Measurements from ENCODE around the gene SPANXD.
"Not testable (repeated sequence)": the region's sequence is repeated elsewhere in the genome, so short reads cannot be mapped to it uniquely, and the experiment has no call there.

Gene SPANXD

GRCh38 chrX:141698639-141699038, at the start of gene SPANXD:
Gene SPANXD, minus strand, starts transcription at chrX:141698739. Its CDS starts 334 bp downstream, at chrX:141698405.
- CTCF ChIA-PET; POLR2A ChIA-PET; DNase-seq (ENCODE audit: extremely low spot score): not testable (repeated sequence)

DNA sequence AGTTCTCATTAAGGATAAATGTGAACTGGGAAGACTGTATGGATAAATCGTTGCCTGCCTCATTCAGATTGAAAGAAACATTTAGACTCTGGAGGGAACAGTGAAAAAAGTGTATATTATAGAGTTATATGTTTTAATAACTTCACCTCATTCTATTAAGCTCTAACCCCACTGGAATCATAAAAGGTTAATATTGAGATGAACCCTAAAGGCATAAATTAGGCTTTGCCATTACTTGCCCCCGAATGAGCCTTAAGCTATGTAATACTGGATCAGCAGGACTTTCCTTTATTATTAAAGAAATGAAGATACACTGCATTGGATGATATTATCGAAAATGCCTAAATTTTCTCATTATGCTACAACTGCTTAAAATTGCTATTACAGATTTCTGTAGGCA, 44.1 kb upstream of the SPANXD start:
- no peak for DNase-seq (ENCODE audit: extremely low spot score)
- POLR2A ChIA-PET = no interaction called here
- TF ChIP-seq CTCF (IDR thresholded peaks at IDR 0.05; ENCODE audit: control extremely low read depth, extremely low read depth, low read depth, missing control alignments) = no peak
- CTCF ChIA-PET = no interaction called here

- CTCF ChIA-PET = no interaction called here
- TF ChIP-seq CTCF (IDR thresholded peaks at IDR 0.05; ENCODE audit: control extremely low read depth, extremely low read depth, low read depth, missing control alignments) = no peak
Measured at GRCh38 chrX:141736656-141737055, 38.1 kb upstream of the SPANXD start.

GRCh38 chrX:141733371-141733770, 34.8 kb upstream of the SPANXD start:
- ChIA-PET POLR2A (no interaction called here), CTCF (no interaction called here)
- TF ChIP-seq CTCF (IDR thresholded peaks at IDR 0.05; ENCODE audit: control extremely low read depth, extremely low read depth, low read depth, missing control alignments) = no peak
- DNase-seq (ENCODE audit: extremely low spot score) = no peak

More at GRCh38 chrX:141736656-141737055, 38.1 kb upstream of the SPANXD start:
- DNase-seq (ENCODE audit: extremely low spot score) = no peak
- POLR2A ChIA-PET = no interaction called here

DNA sequence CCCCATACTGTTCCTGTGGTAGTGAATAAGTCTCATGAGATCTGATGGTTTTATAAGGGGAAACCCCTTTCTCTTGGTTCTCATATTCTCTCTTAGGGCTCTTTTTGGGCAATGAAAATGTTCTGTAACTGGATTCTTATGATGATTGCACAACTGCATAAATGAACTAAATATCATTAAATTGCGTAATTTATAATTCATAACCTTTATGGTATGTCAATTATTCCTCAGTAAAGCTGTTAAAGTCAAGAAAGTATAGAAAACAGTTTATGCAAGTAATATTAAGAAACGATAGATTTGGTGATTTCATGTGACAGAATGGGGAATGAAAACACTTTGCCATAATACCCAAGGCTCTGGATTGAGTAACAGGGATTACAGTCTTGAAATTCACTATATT, 33.5 kb upstream of the SPANXD start:
- ChIA-PET POLR2A (no interaction called here), CTCF (no interaction called here)
- no peak for DNase-seq (ENCODE audit: extremely low spot score)
- no peak for TF ChIP-seq CTCF (IDR thresholded peaks at IDR 0.05; ENCODE audit: control extremely low read depth, extremely low read depth, low read depth, missing control alignments)

DNA sequence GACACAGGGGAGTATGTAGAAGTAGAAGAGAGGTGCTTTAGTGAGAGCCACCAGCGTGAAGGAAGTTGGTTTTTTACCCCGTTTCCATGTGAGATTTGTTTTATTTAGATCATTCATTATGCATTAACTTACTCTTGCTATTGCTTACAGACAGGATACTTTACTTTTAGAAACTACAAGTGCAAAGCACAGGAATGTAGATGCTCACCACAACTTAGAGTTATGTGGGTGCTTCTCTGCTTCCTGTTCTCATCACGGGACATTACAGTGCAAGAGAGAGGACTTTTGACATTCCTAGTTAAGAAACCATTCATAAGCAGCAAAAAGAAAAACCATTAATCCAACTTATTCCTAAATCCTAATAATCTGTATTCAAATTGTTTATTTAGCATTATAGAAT, 25.6 kb upstream of the SPANXD start:
- CTCF ChIA-PET = no interaction called here
- POLR2A ChIA-PET = no interaction called here

DNA sequence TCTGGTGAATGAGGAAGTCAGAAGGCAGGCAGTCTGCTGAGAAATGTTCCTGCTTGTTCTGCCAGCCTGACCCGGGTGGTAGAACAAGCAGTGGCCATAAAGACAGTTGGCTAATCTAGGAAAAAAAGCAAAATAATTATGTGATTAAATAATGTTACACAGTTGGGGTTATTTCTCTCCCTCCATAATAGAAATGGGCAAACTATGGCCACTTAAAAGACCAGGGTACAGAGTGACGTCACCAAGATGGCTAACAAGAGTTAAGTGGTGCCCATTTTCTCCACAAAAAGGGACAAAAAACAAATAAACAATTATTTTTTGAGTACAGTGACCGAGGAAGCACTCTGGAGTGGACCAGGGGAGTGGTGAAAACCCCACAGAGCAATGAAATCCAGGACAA, 16.1 kb upstream of the SPANXD start:
- no peak for TF ChIP-seq CTCF (IDR thresholded peaks at IDR 0.05; ENCODE audit: control extremely low read depth, extremely low read depth, low read depth, missing control alignments)
- ChIA-PET POLR2A (no interaction called here), CTCF (no interaction called here)
- no peak for DNase-seq (ENCODE audit: extremely low spot score)

More for the DNA sequence above, 25.6 kb upstream of the SPANXD start:
- DNase-seq (ENCODE audit: extremely low spot score) = no peak
- no peak for TF ChIP-seq CTCF (IDR thresholded peaks at IDR 0.05; ENCODE audit: control extremely low read depth, extremely low read depth, low read depth, missing control alignments)
